Left ventricle myocardium superior (tissue), 1 donor: Measurements from ENCODE around the gene RAB21. TPM values are rescaled to one million over a fixed set of nuclear protein-coding genes. Genes with fewer than 3 reads are reported as not detected.

Source experiments
- ATAC-seq: fragments of 200-7000 bp; cut with Tn5 transposase; one replicate; pipeline ENCODE4 v1.9.1; 2020; ENCODE audit warnings: mild to moderate bottlenecking, moderate library complexity
- DNase-seq: peaks from one replicate; pipeline ENCODE4 v3.0.0-alpha.2; 2020
- intact Hi-C: fragments of 100-400 bp; cut with micrococcal nuclease; formaldehyde crosslinking; loops from one replicate; pipeline ENCODE4 v1.11.0; 2022
- long read RNA-seq: library from polyadenylated mRNA; unstranded; transcript quantifications from one replicate; pipeline ENCODE4 v2.0.0, GENCODE V29; 2021
- total RNA-seq: library from RNA; stranded (reverse); fragmentation: NEBNext Ultra II Directional; extraction: Animal tissue kit (Norgen Biotek cat#: 25700); gene quantifications from one replicate; pipeline ENCODE4 v1.2.1, GENCODE V29; 2021
- donor health status: DM: no; HTN: yes; CAD: no; lungs with severe emphysema.

Gene RAB21, protein sequence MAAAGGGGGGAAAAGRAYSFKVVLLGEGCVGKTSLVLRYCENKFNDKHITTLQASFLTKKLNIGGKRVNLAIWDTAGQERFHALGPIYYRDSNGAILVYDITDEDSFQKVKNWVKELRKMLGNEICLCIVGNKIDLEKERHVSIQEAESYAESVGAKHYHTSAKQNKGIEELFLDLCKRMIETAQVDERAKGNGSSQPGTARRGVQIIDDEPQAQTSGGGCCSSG
- total RNA-seq: 169 TPM
- long read RNA-seq, full-length matches to known transcripts: 183 of 208 reads
- long read RNA-seq, partial matches to known transcripts: 1 of 208 reads
- long read RNA-seq, other reads (novel, unspliced or antisense): 24 of 208 reads

- peak; percentile 98 for DNase-seq
- intact Hi-C loops: no loop called here
- ATAC-seq: peak; percentile 94
Observed at GRCh38 chr12:71754461-71755145, at the start of gene RAB21. Gene RAB21 (plus strand): TSS chr12:71754863. CDS start chr12:71755130, 267 bp downstream.

GRCh38 chr12:71704920-71705319, 49.7 kb upstream of the RAB21 start:
- DNase-seq: no peak
- intact Hi-C loops: no loop called here
- ATAC-seq: no peak

GRCh38 chr12:71708658-71709057, 46.0 kb upstream of the RAB21 start:
- intact Hi-C loops: no loop called here

GRCh38 chr12:71710276-71711125, 44.2 kb upstream of the RAB21 start:
- ATAC-seq: no peak
- DNase-seq: no peak
- intact Hi-C loops: no loop called here

More at GRCh38 chr12:71708658-71709057, 46.0 kb upstream of the RAB21 start:
- ATAC-seq (no peak), DNase-seq (no peak)

DNA sequence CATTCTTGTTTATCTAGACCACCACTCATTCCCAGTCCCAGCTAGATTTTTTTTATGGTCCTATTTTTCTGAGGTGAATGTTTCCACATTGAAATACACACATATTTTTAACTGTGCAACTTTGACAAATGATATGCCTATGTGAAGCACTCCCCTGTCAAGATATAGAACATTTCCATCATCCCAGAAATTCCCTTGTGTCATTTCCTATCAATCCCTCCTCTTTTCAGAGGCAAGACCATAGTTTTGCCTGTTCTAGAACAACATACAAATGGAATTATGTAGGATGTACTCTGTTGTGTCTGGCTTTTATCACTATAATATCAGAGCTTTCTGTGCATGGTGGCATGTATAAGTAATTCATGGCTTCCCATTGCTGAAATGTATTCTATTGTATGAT, 36.1 kb upstream of the RAB21 start:
- intact Hi-C loops: no loop called here
- DNase-seq (no peak), ATAC-seq (no peak)

GRCh38 chr12:71719647-71720370, 34.9 kb upstream of the RAB21 start:
- no peak for DNase-seq
- intact Hi-C loops: no loop called here
- ATAC-seq: no peak

- intact Hi-C loops: no loop called here
- ATAC-seq (peak; percentile 94), DNase-seq (no peak)
Observed at GRCh38 chr12:71721783-71722505, 32.7 kb upstream of the RAB21 start.

DNA sequence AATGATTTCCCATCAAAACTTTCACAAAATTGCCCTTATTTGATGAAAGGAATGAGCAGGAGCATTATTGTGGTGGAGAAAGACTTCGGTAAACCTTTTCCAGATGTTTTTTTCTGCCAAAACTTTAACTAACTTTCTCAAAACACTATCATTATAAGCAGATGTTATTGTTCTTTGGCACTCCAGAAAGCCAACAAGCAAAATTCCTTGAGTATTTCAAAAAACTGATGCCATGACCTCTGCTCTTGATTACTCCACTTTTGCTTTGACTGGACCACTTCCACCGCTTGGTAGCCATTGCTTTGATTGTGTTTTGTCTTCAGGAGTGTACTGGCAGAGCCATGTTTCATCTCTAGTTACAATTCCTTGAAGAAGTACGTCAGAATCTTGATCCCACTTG, 29.7 kb upstream of the RAB21 start:
- intact Hi-C loops: no loop called here
- DNase-seq (no peak), ATAC-seq (no peak)

- ATAC-seq: no peak
- intact Hi-C loops: no loop called here
- no peak for DNase-seq
Observed at GRCh38 chr12:71726548-71726947, 28.1 kb upstream of the RAB21 start.

GRCh38 chr12:71727958-71728357, 26.7 kb upstream of the RAB21 start:
- intact Hi-C loops: no loop called here
- ATAC-seq (no peak), DNase-seq (no peak)

GRCh38 chr12:71730936-71731335, 23.7 kb upstream of the RAB21 start:
- intact Hi-C loops: no loop called here
- ATAC-seq (no peak), DNase-seq (no peak)

GRCh38 chr12:71731439-71732356, 23.0 kb upstream of the RAB21 start:
- DNase-seq: no peak
- intact Hi-C loops: no loop called here
- no peak for ATAC-seq

DNA sequence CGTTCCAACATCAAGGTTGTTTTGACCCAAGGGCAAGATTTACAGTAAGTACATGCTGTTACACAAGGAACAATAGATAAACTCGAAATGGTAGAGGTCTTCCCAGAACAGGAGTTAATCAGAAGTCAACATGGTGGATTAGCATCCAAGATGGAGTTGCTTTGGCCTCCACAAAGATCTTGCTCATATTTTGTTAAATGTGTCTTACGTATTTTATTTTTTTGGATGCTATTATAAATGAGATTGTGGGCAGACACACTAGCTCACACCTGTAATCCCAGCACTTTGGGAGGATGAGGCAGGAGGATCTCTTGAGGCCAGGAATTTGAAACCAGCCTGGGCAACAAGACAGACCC, 22.3 kb upstream of the RAB21 start:
- intact Hi-C loops: no loop called here
- ATAC-seq: no peak
- no peak for DNase-seq

- DNase-seq: no peak
- ATAC-seq: no peak
- intact Hi-C loops: no loop called here
Observed at GRCh38 chr12:71737197-71737596, 17.5 kb upstream of the RAB21 start.

- ATAC-seq: no peak
- intact Hi-C loops: loop anchor here (10.0 kb wide), 1 partner anchor 108 kb away; no protein-coding TSS in a partner anchor
Observed at GRCh38 chr12:71742998-71743397, 11.7 kb upstream of the RAB21 start.

GRCh38 chr12:71744522-71745300, 10.0 kb upstream of the RAB21 start:
- intact Hi-C loops: loop anchor here (5.0 to 10.0 kb wide), 2 partner anchors 110 to 327 kb away; no protein-coding TSS in a partner anchor
- DNase-seq: no peak
- ATAC-seq: no peak

More at GRCh38 chr12:71742998-71743397, 11.7 kb upstream of the RAB21 start:
- no peak for DNase-seq
